ENCODE results near the gene ITGBL1. TPM values are rescaled to one million over a fixed set of nuclear protein-coding genes. Genes with fewer than 3 reads are reported as not detected.

ITGBL1 gene
- total RNA-seq, 4 donors from 2014 or later, result 0.83 to 28.0 (median 3.0) TPM

DNA sequence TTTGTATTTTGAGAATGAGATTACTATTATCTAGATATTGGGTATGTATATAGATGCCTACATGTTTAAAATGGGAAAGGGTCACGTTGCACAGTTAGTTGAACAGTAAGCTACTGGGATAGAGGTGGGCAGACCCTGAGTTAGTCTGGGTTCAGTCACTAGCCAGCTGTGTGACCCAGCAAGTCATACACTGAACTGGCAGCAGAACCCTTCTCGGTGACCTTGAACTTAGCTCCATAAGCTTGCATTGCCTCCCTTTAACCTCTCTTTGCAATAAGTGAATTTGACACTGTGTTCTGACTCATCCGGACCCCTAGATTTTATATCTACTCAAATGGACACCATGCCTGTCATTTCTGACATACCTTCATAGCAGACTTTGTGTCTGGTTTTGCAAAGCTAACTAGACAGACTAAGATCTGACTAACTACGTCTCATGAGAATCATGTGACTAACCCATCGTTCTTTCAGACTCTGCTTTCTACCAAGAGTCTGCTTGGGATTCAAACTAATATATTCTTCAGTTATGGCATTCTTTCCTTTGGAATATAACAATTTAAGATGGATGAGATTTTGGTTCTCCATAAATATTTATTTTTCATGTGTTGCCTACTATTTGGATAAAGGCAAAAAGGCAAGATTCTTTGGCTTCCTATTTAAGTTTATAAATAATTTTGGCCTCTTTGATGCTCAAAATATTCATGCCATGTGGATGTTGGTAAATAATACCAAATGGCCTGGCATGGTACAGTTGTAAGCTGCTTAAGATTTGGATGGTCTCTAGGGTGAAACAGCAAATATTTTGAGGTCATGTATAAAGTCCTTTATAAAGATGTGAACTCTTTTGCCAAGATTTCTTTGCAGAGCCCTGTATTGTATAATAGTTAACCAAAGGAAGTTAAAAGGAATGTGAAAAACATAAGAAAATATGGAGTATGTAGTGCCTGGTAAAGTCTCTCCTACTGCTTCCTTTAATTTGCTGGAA lies 159.3 kb downstream of the ITGBL1 start:
- H3K27me3 ChIP-seq, result no peaks in the 10 kb centered on the region
- no peaks in the 10 kb centered on the region for H3K9me3 ChIP-seq
- no peak overlapping the region for H3K4me3 ChIP-seq
- 73 to 80% methylated on average over 5 of the region's 5 CpGs for WGBS, 2 donors
- intact Hi-C loops (cut with DNase I), result no loop called here
- no peak overlapping the region for H3K27ac ChIP-seq
- DNase-seq, result no peak
- no peak for TF ChIP-seq POLR2A (IDR thresholded peaks at IDR 0.05)
- TF ChIP-seq, protein P1, sequence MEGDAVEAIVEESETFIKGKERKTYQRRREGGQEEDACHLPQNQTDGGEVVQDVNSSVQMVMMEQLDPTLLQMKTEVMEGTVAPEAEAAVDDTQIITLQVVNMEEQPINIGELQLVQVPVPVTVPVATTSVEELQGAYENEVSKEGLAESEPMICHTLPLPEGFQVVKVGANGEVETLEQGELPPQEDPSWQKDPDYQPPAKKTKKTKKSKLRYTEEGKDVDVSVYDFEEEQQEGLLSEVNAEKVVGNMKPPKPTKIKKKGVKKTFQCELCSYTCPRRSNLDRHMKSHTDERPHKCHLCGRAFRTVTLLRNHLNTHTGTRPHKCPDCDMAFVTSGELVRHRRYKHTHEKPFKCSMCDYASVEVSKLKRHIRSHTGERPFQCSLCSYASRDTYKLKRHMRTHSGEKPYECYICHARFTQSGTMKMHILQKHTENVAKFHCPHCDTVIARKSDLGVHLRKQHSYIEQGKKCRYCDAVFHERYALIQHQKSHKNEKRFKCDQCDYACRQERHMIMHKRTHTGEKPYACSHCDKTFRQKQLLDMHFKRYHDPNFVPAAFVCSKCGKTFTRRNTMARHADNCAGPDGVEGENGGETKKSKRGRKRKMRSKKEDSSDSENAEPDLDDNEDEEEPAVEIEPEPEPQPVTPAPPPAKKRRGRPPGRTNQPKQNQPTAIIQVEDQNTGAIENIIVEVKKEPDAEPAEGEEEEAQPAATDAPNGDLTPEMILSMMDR (IDR thresholded peaks at IDR 0.05), result no peak
- H3K36me3 ChIP-seq, result no peaks in the 10 kb centered on the region
- no peaks in the 10 kb centered on the region for H3K4me1 ChIP-seq

DNA sequence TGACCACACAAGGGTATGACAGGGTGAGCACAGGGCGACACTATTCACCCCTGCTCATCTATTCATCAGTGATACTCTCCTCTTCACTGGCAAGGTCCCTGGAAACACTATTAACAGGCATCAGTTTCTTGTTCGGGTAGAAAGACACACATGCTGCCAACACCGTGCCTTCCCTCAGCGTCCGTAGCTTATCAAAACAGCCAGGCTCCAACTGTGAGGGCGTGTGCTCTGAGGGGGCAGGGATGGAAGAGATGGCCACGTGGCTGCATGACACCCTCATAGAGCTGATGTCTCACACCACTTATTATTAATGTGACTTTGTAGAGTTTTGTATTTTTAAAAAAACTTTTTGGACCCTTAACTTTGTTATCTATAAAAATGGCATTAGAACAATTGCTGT lies 160.3 kb downstream of the ITGBL1 start:
- Histone ChIP-seq H3K4me1 (no peaks in the 10 kb centered on the region), H3K9me3 (no peaks in the 10 kb centered on the region), H3K27me3 (no peaks in the 10 kb centered on the region), H3K36me3 (no peaks in the 10 kb centered on the region), H3K4me3 (no peak overlapping the region), H3K27ac (no peak overlapping the region)
- 51 to 57% methylated on average over 7 of the region's 7 CpGs for WGBS, 2 donors
- DNase-seq, result no peak
- no peak for TF ChIP-seq POLR2A (IDR thresholded peaks at IDR 0.05)
- TF ChIP-seq, protein P1 (IDR thresholded peaks at IDR 0.05), result no peak
- intact Hi-C loops (cut with DNase I), result no loop called here

DNA sequence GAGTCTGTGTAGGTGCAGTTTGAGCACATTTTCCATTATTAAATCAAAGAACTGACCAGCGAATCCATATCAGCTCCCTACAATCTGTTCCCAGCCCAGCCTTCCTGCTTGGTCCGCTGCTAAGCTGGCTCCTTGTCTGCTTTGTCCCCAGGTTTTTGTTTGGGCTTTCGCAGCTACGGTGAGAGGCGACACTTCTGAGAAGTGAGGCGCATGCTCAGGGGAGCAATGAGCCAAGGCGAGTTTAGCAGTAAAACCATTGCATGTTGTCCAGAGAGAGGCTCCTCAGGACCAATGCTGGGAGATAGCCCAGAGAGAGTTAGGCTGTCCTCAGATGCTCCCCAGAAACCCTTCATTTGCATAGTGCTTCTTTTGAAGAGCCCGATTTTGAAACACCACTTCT lies 162.0 kb downstream of the ITGBL1 start:
- no peak overlapping the region for H3K27ac ChIP-seq
- H3K36me3 ChIP-seq, result no peaks in the 10 kb centered on the region
- DNase-seq, result no peak
- intact Hi-C loops (cut with DNase I), result no loop called here
- no peaks in the 10 kb centered on the region for H3K9me3 ChIP-seq
- no peak overlapping the region for H3K4me3 ChIP-seq
- WGBS, 2 donors, result 78 to 86% methylated on average over 7 of the region's 8 CpGs
- no peaks in the 10 kb centered on the region for H3K4me1 ChIP-seq
- H3K27me3 ChIP-seq, result no peaks in the 10 kb centered on the region
- TF ChIP-seq, protein P1 (IDR thresholded peaks at IDR 0.05), result no peak
- TF ChIP-seq POLR2A (IDR thresholded peaks at IDR 0.05), result no peak

DNA sequence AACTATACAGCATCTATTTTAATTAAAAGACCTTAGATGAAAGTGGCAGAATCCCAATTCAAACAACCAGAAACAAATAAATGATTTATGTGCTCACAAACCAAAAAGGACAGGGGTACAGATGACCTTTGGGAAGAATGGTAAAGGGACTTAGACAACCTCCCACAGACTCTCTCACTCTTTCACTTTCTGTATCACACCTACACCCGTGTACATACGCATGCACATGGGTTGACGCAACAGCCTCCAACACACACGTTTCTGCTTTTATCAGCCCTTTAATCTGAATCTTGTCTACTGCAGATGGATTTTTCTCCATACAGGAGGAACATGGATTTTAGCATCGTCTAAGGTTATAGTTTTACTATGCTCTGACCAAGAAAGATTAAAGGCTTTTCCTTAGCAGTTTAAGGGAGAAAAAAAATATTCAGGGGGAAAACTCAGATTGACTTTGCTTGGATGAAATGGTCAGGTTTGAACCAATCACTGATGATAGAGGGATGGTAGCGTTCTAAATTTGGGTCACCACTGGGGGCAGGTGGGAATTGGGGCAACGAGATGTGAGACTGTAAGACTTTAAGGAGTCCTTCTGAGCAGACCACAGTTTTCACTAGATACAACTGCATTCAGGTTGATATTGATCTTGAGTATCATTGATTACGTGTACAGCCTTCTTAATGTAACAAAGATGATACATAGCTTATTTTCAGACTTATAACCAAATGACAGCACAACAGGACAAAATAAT lies 166.1 kb downstream of the ITGBL1 start:
- 73 to 77% methylated on average over 8 of the region's 8 CpGs for WGBS, 2 donors
- intact Hi-C loops (cut with DNase I), result no loop called here
- no peaks in the 10 kb centered on the region for H3K9me3 ChIP-seq
- no peaks in the 10 kb centered on the region for H3K27me3 ChIP-seq
- TF ChIP-seq, protein P1 (IDR thresholded peaks at IDR 0.05), result no peak
- TF ChIP-seq POLR2A (IDR thresholded peaks at IDR 0.05), result no peak
- peaks cover 0 to 2% (median 0%) of the 10 kb centered on the region in 3 donors for H3K4me1 ChIP-seq
- H3K36me3 ChIP-seq, result no peaks in the 10 kb centered on the region
- DNase-seq, result no peak
- no peak overlapping the region for H3K27ac ChIP-seq
- H3K4me3 ChIP-seq, result no peak overlapping the region

DNA sequence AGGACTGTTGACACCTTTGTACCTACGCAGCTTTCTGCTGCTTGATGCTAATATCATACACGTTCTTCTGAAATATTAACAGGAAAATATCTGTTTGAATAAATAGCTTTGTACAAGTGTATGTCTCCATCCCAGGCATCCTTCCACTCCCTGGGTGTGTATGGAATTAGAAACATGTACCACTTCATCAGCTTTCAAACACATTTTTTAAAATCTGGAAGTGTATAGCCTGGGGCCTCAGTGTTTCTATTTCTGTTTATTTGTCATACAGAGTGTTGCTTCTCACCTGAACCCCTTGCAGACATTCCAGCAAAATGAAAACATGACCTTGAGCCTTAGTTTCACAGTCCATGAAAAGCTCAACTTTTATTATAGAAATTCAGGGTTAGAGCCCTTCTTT lies 168.6 kb downstream of the ITGBL1 start:
- WGBS, 2 donors, result 70 to 80% methylated on average over 2 of the region's 2 CpGs
- intact Hi-C loops (cut with DNase I), result no loop called here
- H3K4me1 ChIP-seq, result peaks cover 0 to 18% (median 3%) of the 10 kb centered on the region in 3 donors
- no peak overlapping the region for H3K27ac ChIP-seq
- TF ChIP-seq, protein P1 (IDR thresholded peaks at IDR 0.05), result no peak
- no peak for TF ChIP-seq POLR2A (IDR thresholded peaks at IDR 0.05)
- no peaks in the 10 kb centered on the region for H3K36me3 ChIP-seq
- no peak overlapping the region for H3K4me3 ChIP-seq
- DNase-seq, result no peak
- H3K9me3 ChIP-seq, result no peaks in the 10 kb centered on the region
- H3K27me3 ChIP-seq, result no peaks in the 10 kb centered on the region
